OCI-LY1 (cell line): ENCODE results near the gene ZFP91.

Source experiments
- CTCF ChIP-seq: fragments of 200-600 bp; sonication (generic), shearing (Covaris generic); IDR thresholded peaks from 2 replicates; pipeline ENCODE4 v1.5.1; 2017; ENCODE audit warnings: mild to moderate bottlenecking, antibody characterized with exemption, low read length, moderate library complexity, mixed read lengths
- EZH2 ChIP-seq: fragments of 200-600 bp; sonication (generic), shearing (Covaris generic); IDR thresholded peaks from 2 replicates; pipeline ENCODE4 v1.8.0; 2017; ENCODE audit warnings: borderline replicate concordance, mixed run types, mild to moderate bottlenecking, antibody characterized with exemption, low read length, moderate library complexity, mixed read lengths

- no peak for TF ChIP-seq CTCF
- no peak for TF ChIP-seq EZH2
Observed at GRCh38 chr11:58631378-58631777, 52.5 kb downstream of the ZFP91 start.
